Measurements from ENCODE around the gene EFL1. TPM values are rescaled to one million over a fixed set of nuclear protein-coding genes. Genes with fewer than 3 reads are reported as not detected.

EFL1 gene
- total RNA-seq, 3 donors from 2014 or later: 28.7 to 42.9 (median 33.1) TPM

DNA sequence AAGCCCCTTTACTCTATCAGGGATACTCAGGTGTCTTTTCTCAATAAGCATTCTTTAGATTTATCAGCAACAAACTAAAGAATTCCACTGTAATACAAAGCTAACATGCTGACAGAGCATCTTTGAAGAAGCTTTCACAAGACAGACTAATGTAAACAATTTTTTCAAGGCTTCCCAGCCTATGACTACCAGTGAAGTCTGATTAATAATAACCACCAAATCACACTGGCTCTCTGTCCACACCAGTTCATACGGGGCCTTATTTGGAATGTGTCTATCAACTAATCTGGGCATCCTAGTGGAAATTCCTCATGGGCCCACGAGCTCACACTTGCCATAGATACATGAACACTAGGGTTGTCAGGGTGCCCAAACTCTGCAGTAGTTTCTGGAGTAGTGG is 84.5 kb downstream of the EFL1 start:
- DNase-seq: no peak
- no peak for ATAC-seq

GRCh38 chr15:82177291-82178010 is 85.1 kb downstream of the EFL1 start:
- ATAC-seq: no peak
- Histone ChIP-seq H3K4me3 (no peak overlapping the region), H3K9me3 (no peaks in the 10 kb centered on the region), H3K4me1 (ENCODE audit: low read depth) (no peaks in the 10 kb centered on the region), H3K36me3 (ENCODE audit: low read depth) (no peaks in the 10 kb centered on the region)
- no peak for DNase-seq
- intact Hi-C loops (cut with DNase I, micrococcal nuclease): no loop called here
- TF ChIP-seq, protein P1, sequence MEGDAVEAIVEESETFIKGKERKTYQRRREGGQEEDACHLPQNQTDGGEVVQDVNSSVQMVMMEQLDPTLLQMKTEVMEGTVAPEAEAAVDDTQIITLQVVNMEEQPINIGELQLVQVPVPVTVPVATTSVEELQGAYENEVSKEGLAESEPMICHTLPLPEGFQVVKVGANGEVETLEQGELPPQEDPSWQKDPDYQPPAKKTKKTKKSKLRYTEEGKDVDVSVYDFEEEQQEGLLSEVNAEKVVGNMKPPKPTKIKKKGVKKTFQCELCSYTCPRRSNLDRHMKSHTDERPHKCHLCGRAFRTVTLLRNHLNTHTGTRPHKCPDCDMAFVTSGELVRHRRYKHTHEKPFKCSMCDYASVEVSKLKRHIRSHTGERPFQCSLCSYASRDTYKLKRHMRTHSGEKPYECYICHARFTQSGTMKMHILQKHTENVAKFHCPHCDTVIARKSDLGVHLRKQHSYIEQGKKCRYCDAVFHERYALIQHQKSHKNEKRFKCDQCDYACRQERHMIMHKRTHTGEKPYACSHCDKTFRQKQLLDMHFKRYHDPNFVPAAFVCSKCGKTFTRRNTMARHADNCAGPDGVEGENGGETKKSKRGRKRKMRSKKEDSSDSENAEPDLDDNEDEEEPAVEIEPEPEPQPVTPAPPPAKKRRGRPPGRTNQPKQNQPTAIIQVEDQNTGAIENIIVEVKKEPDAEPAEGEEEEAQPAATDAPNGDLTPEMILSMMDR (IDR thresholded peaks at IDR 0.05): no peak

More for the DNA sequence above, 84.5 kb downstream of the EFL1 start:
- intact Hi-C loops (cut with DNase I, micrococcal nuclease): no loop called here
- H3K9me3 ChIP-seq: no peaks in the 10 kb centered on the region
- H3K4me3 ChIP-seq: no peak overlapping the region
- no peaks in the 10 kb centered on the region for H3K36me3 ChIP-seq (ENCODE audit: low read depth)
- TF ChIP-seq, protein P1 (IDR thresholded peaks at IDR 0.05): no peak
- H3K4me1 ChIP-seq (ENCODE audit: low read depth): no peaks in the 10 kb centered on the region

DNA sequence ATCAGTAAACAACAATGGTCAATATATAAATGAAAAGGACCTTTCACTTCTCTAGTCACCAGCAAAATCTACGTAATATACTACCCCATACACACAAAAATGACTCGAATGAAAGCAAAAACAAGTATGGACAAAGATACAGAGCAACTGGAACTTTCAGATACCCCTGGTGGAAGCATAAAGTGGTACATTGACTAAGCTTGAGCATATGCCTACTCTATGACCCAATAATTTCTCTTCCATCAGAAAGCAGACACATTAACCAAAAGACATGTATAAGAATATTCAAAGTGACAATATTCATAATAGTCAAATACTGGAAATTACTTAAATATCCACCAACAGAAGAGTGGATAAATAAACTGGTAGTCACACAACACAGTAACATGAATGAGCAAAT is 86.0 kb downstream of the EFL1 start:
- ATAC-seq (no peak), DNase-seq (no peak)
- Histone ChIP-seq H3K36me3 (ENCODE audit: low read depth) (no peaks in the 10 kb centered on the region), H3K4me1 (ENCODE audit: low read depth) (no peaks in the 10 kb centered on the region), H3K4me3 (no peak overlapping the region), H3K9me3 (no peaks in the 10 kb centered on the region)
- intact Hi-C loops (cut with DNase I, micrococcal nuclease): no loop called here
- TF ChIP-seq, protein P1 (IDR thresholded peaks at IDR 0.05): no peak

GRCh38 chr15:82174471-82175235 is 87.9 kb downstream of the EFL1 start:
- no peaks in the 10 kb centered on the region for H3K4me1 ChIP-seq (ENCODE audit: low read depth)
- TF ChIP-seq, protein P1 (IDR thresholded peaks at IDR 0.05): no peak
- ATAC-seq: no peak
- DNase-seq: no peak
- no peaks in the 10 kb centered on the region for H3K36me3 ChIP-seq (ENCODE audit: low read depth)
- intact Hi-C loops (cut with DNase I, micrococcal nuclease): no loop called here
- no peaks in the 10 kb centered on the region for H3K9me3 ChIP-seq
- H3K4me3 ChIP-seq: no peak overlapping the region

- intact Hi-C loops (cut with DNase I, micrococcal nuclease): no loop called here
- TF ChIP-seq, protein P1 (IDR thresholded peaks at IDR 0.05): no peak
- Histone ChIP-seq H3K9me3 (no peaks in the 10 kb centered on the region), H3K4me3 (no peak overlapping the region), H3K36me3 (ENCODE audit: low read depth) (no peaks in the 10 kb centered on the region), H3K4me1 (ENCODE audit: low read depth) (no peaks in the 10 kb centered on the region)
- DNase-seq (no peak), ATAC-seq (no peak)
These were observed 89.4 kb downstream of the EFL1 start for GRCh38 chr15:82173108-82173507.

All from mucosa of descending colon (tissue), 3 donors.